ENCODE measurements around the gene OR4E1. TPM values are rescaled to one million over a fixed set of nuclear protein-coding genes. Genes with fewer than 3 reads are reported as not detected.
"Not testable (repeated sequence)": the region's sequence is repeated elsewhere in the genome, so short reads cannot be mapped to it uniquely, and the experiment has no call there.

The OR4E1 gene
- total RNA-seq, 1 donor from 2014 or later, result not detected

GRCh38 chr14:21653331-21653885 is 20.2 kb downstream of the OR4E1 start, which contains the start of gene OR4E2:
TSS of gene OR4E2 (plus strand) at chr14:21653835. CDS start at chr14:21665083, 11,248 bp downstream.
- DNase-seq (ENCODE audit: low spot score) (no peak), ATAC-seq (no peak)

- no peak for DNase-seq (ENCODE audit: low spot score)
- no peak for ATAC-seq
Observed at GRCh38 chr14:21652209-21652808, 21.3 kb downstream of the OR4E1 start.

GRCh38 chr14:21647380-21647779 is 26.2 kb downstream of the OR4E1 start:
- DNase-seq (ENCODE audit: low spot score), result no peak
- no peak for ATAC-seq

GRCh38 chr14:21643407-21643806 is 30.2 kb downstream of the OR4E1 start:
- ATAC-seq (no peak), DNase-seq (ENCODE audit: low spot score) (no peak)

GRCh38 chr14:21642683-21643082 is 30.9 kb downstream of the OR4E1 start:
- DNase-seq (ENCODE audit: low spot score), result no peak
- no peak for ATAC-seq

- ATAC-seq (no peak), DNase-seq (ENCODE audit: low spot score) (no peak)
Observed at GRCh38 chr14:21634840-21635239, 38.8 kb downstream of the OR4E1 start, which contains the start of gene OR10G2. TSS of gene OR10G2 (minus strand) at chr14:21634940. CDS start at chr14:21634842, 98 bp downstream.

GRCh38 chr14:21631084-21631483 is 42.5 kb downstream of the OR4E1 start:
- ATAC-seq, result no peak
- DNase-seq (ENCODE audit: low spot score), result no peak

- not testable (repeated sequence) for ATAC-seq; DNase-seq (ENCODE audit: low spot score)
Observed at GRCh38 chr14:21630503-21630902, 43.1 kb downstream of the OR4E1 start.

- DNase-seq (ENCODE audit: low spot score) (no peak), ATAC-seq (no peak)
Observed at GRCh38 chr14:21626491-21627230, 47.0 kb downstream of the OR4E1 start.

Other genes starting within 250 kb of the OR4E1 start
- gene CHD8, start 217.7 kb downstream of the OR4E1 start, total RNA-seq, result 23.4 TPM
- gene RAB2B, start 196.9 kb downstream of the OR4E1 start, total RNA-seq, result 7.1 TPM
- 28.0 TPM for gene TOX4, start 196.6 kb downstream of the OR4E1 start, total RNA-seq
- gene METTL3, start 162.5 kb downstream of the OR4E1 start, total RNA-seq, result 13.4 TPM
- 0.68 TPM for gene SALL2, start 147.5 kb downstream of the OR4E1 start, total RNA-seq
- gene OR10G3, start 93.7 kb downstream of the OR4E1 start, total RNA-seq, result not detected
- not detected for gene OR10G2, start 38.9 kb downstream of the OR4E1 start, total RNA-seq
- gene OR4E2, start 20.0 kb downstream of the OR4E1 start, total RNA-seq, result not detected

All from left lobe of liver (tissue), 2 donors.